ENCODE results near the gene TLN1.

The TLN1 gene

GRCh38 chr9:35686222-35687203 is 45.5 kb downstream of the TLN1 start:
- DNase-seq (ENCODE audit: low read depth, low spot score) = no peak

GRCh38 chr9:35685506-35685905 is 46.5 kb downstream of the TLN1 start:
- DNase-seq (ENCODE audit: low read depth, low spot score) = no peak

GRCh38 chr9:35684921-35685320 is 47.1 kb downstream of the TLN1 start:
- no peak for DNase-seq (ENCODE audit: low read depth, low spot score)

GRCh38 chr9:35683323-35683722 is 48.7 kb downstream of the TLN1 start:
- DNase-seq (ENCODE audit: low read depth, low spot score) = no peak

GRCh38 chr9:35682520-35683315 is 49.3 kb downstream of the TLN1 start:
- DNase-seq (ENCODE audit: low read depth, low spot score) = no peak

- no peak for DNase-seq (ENCODE audit: low read depth, low spot score)
Observed at GRCh38 chr9:35682051-35682450, 49.9 kb downstream of the TLN1 start.

GRCh38 chr9:35681341-35682002 is 50.5 kb downstream of the TLN1 start:
- DNase-seq (ENCODE audit: low read depth, low spot score) = no peak

- DNase-seq (ENCODE audit: low read depth, low spot score) = no peak
Observed at GRCh38 chr9:35680331-35681105, 51.5 kb downstream of the TLN1 start.

GRCh38 chr9:35679766-35680330 is 52.1 kb downstream of the TLN1 start:
- no peak for DNase-seq (ENCODE audit: low read depth, low spot score)

GRCh38 chr9:35679091-35679490 is 52.9 kb downstream of the TLN1 start:
- DNase-seq (ENCODE audit: low read depth, low spot score) = no peak

- no peak for DNase-seq (ENCODE audit: low read depth, low spot score)
Observed at GRCh38 chr9:35675732-35676392, 56.1 kb downstream of the TLN1 start.

- DNase-seq (ENCODE audit: low read depth, low spot score) = no peak
Observed at GRCh38 chr9:35675204-35675603, 56.8 kb downstream of the TLN1 start.

- DNase-seq (ENCODE audit: low read depth, low spot score) = no peak
Observed at GRCh38 chr9:35674025-35674361, 58.0 kb downstream of the TLN1 start.

- DNase-seq (ENCODE audit: low read depth, low spot score) = no peak
Observed at GRCh38 chr9:35673132-35674024, 58.6 kb downstream of the TLN1 start, which contains the start of gene CA9. CA9 (plus strand) TSS chr9:35673928; CDS start chr9:35673960, 32 bp downstream.

- no peak for DNase-seq (ENCODE audit: low read depth, low spot score)
Observed at GRCh38 chr9:35669331-35670145, 62.5 kb downstream of the TLN1 start.

- no peak for DNase-seq (ENCODE audit: low read depth, low spot score)
Observed at GRCh38 chr9:35667939-35668338, 64.1 kb downstream of the TLN1 start.

GRCh38 chr9:35666549-35666948 is 65.4 kb downstream of the TLN1 start:
- no peak for DNase-seq (ENCODE audit: low read depth, low spot score)

GRCh38 chr9:35666045-35666444 is 66.0 kb downstream of the TLN1 start:
- no peak for DNase-seq (ENCODE audit: low read depth, low spot score)

- no peak for DNase-seq (ENCODE audit: low read depth, low spot score)
Observed at GRCh38 chr9:35665471-35665818, 66.5 kb downstream of the TLN1 start.

All from activated naive CD8-positive, alpha-beta T cell treated with anti-CD3 and anti-CD28 coated beads, Interleukin-2, amount 50 U/mL, for 16 hours (primary cell).